Measurements from ENCODE around the gene SPATA12. TPM values are rescaled to one million over a fixed set of nuclear protein-coding genes. Genes with fewer than 3 reads are reported as not detected.

SPATA12 gene
- total RNA-seq, 4 donors from 2014 or later = not detected

DNA sequence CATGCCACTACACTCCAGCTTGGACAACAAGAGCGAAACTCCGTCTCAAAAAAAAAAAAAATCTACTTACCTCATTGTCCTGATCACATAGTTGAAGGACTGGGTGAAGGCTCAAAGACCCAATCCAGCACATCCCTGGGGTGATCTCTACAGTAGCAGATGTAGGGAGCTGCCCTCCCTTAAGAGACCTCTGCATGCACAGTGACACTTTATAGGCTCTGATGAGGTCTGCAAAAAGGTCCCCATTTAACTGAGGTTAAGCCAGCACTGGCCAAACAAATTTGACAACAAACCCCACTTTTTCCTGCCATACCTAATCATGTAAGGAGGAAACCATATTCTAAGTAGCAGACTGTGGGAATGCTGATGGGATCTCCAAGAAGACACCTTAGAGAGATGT lies 31.1 kb upstream of the SPATA12 start:
- no peaks in the 10 kb centered on the region for H3K4me1 ChIP-seq
- DNase-seq (ENCODE audit: low spot score in 2 of 2) = no peak
- 92 to 97% methylated on average over 2 of the region's 2 CpGs for WGBS, 2 donors
- no peaks in the 10 kb centered on the region for H3K9me3 ChIP-seq
- H3K27ac ChIP-seq = no peak overlapping the region
- H3K4me3 ChIP-seq = no peak overlapping the region
- TF ChIP-seq EP300 (IDR thresholded peaks at IDR 0.05) (no peak), POLR2A (IDR thresholded peaks at IDR 0.05) (no peak)
- H3K36me3 ChIP-seq = no peaks in the 10 kb centered on the region
- H3K27me3 ChIP-seq = no peaks in the 10 kb centered on the region

- Histone ChIP-seq H3K36me3 (no peaks in the 10 kb centered on the region), H3K9me3 (no peaks in the 10 kb centered on the region), H3K27ac (no peak overlapping the region), H3K4me1 (no peaks in the 10 kb centered on the region), H3K4me3 (no peak overlapping the region), H3K27me3 (no peaks in the 10 kb centered on the region)
- DNase-seq (ENCODE audit: low spot score in 2 of 2) = no peak
- 65 to 68% methylated on average over 7 of the region's 7 CpGs for WGBS, 2 donors
- TF ChIP-seq CTCF (IDR thresholded peaks at IDR 0.05) (no peak), EP300 (IDR thresholded peaks at IDR 0.05) (no peak), POLR2A (IDR thresholded peaks at IDR 0.05) (no peak)
These were observed 30.5 kb upstream of the SPATA12 start for GRCh38 chr3:57029924-57030323.

DNA sequence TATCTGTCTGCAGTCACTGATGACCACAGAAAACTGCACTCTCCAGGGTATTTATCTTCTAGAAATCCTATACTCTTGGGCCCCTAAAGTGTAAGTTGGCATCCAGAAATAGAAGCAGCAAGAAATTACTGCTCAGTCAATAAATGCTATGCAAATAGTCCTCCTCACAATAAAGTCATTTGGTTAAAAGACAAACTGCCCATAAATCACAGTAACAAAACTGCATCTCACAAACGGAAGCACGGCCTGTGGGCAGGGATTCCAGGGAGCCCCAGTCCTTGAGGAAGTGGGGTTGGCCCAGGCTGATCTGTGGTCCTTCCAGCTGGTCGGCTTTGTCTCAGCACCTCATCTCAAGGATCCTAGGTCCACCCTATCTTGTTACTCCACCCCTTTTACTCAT lies 29.7 kb upstream of the SPATA12 start:
- no peak for TF ChIP-seq CTCF (IDR thresholded peaks at IDR 0.05)
- TF ChIP-seq EP300 (IDR thresholded peaks at IDR 0.05) = no peak
- no peak for TF ChIP-seq POLR2A (IDR thresholded peaks at IDR 0.05)
- H3K36me3 ChIP-seq = no peaks in the 10 kb centered on the region
- H3K27ac ChIP-seq = no peak overlapping the region
- no peak overlapping the region for H3K4me3 ChIP-seq
- H3K9me3 ChIP-seq = no peaks in the 10 kb centered on the region
- WGBS, 2 donors = 51 to 55% methylated on average over 3 of the region's 3 CpGs
- DNase-seq (ENCODE audit: low spot score in 2 of 2) = no peak
- no peaks in the 10 kb centered on the region for H3K4me1 ChIP-seq
- no peaks in the 10 kb centered on the region for H3K27me3 ChIP-seq

GRCh38 chr3:57031631-57032541 lies 28.6 kb upstream of the SPATA12 start:
- Histone ChIP-seq H3K4me3 (no peak overlapping the region), H3K27ac (no peak overlapping the region), H3K9me3 (no peaks in the 10 kb centered on the region), H3K4me1 (no peaks in the 10 kb centered on the region), H3K27me3 (no peaks in the 10 kb centered on the region), H3K36me3 (no peaks in the 10 kb centered on the region)
- TF ChIP-seq EP300 (IDR thresholded peaks at IDR 0.05) (no peak), POLR2A (IDR thresholded peaks at IDR 0.05) (no peak), CTCF (IDR thresholded peaks at IDR 0.05) (no peak)
- DNase-seq (ENCODE audit: low spot score in 2 of 2) = no peak
- WGBS, 2 donors = 68 to 89% methylated on average over 5 of the region's 5 CpGs

DNA sequence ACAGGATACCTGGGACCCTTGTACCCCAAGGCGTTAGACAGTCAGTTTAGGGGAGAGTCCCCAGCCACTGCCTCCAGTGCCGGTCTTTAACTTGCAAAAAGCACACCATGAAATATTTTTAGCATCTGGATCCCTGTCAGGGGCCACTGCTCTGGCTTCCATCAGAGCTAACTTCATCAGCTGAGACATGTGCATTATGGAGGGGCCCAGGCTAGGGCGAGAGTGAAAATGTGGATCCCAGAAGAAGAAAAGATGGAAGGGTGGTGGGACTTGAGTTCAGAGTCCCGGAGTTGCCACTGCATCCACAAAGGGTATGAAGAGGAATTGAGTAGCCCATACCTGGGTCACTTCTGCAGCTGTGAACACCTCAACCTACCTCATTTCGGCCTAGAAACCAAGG lies 23.5 kb upstream of the SPATA12 start:
- Histone ChIP-seq H3K36me3 (no peaks in the 10 kb centered on the region), H3K27me3 (no peaks in the 10 kb centered on the region), H3K27ac (no peak overlapping the region), H3K4me3 (no peak overlapping the region), H3K9me3 (no peaks in the 10 kb centered on the region), H3K4me1 (no peaks in the 10 kb centered on the region)
- 77 to 93% methylated on average over 5 of the region's 5 CpGs for WGBS, 2 donors
- DNase-seq (ENCODE audit: low spot score in 2 of 2) = no peak
- no peak for TF ChIP-seq EP300 (IDR thresholded peaks at IDR 0.05)
- TF ChIP-seq CTCF (IDR thresholded peaks at IDR 0.05) = no peak
- no peak for TF ChIP-seq POLR2A (IDR thresholded peaks at IDR 0.05)

Data from tibial nerve (tissue), 4 donors.